Aorta (tissue), 5 donors: Measurements from ENCODE around the gene MMP21. TPM values are rescaled to one million over a fixed set of nuclear protein-coding genes. Genes with fewer than 3 reads are reported as not detected.

Experiments used
- ATAC-seq: fragments of 200-7000 bp; cut with Tn5 transposase; one replicate; pipeline ENCODE4 v1.9.1; 2022; ENCODE audit warnings: moderate library complexity; ENCODE audit not compliant: low FRiP score
- DNase-seq, 2 donors: peaks; one replicate each; pipeline ENCODE4 v3.0.0-alpha.2; 2020
- H3K27ac ChIP-seq, 2 donors: one replicate each; pipeline ENCODE4 v1.5.1; 2013; ENCODE audit warnings: low read length in 2 of 2, mild to moderate bottlenecking in 2 of 2, moderate library complexity in 2 of 2, control low read depth in 1 of 2, inconsistent platforms in 1 of 2, low read depth in 1 of 2
- H3K27me3 ChIP-seq, 2 donors: one replicate each; pipeline ENCODE4 v1.6.1; 2013; ENCODE audit warnings: control low read depth in 1 of 2, low read length in 1 of 2, mild to moderate bottlenecking in 1 of 2, moderate library complexity in 1 of 2; ENCODE audit not compliant: insufficient read depth in 2 of 2, control insufficient read depth in 1 of 2
- H3K36me3 ChIP-seq, 2 donors: one replicate each; pipeline ENCODE4 v1.6.1; 2013; ENCODE audit warnings: control low read depth in 1 of 2, low read length in 1 of 2, mild to moderate bottlenecking in 1 of 2; ENCODE audit not compliant: insufficient read depth in 2 of 2, control insufficient read depth in 1 of 2
- H3K4me1 ChIP-seq, 2 donors: one replicate each; pipeline ENCODE4 v1.6.1; 2013; ENCODE audit warnings: low read length in 2 of 2, control low read depth in 1 of 2, mild to moderate bottlenecking in 1 of 2, moderate library complexity in 1 of 2; ENCODE audit not compliant: insufficient read depth in 2 of 2, control insufficient read depth in 1 of 2
- H3K4me3 ChIP-seq, 2 donors: one replicate each; pipeline ENCODE4 v1.5.1; 2013; ENCODE audit warnings: low read length in 2 of 2, control low read depth in 1 of 2, mild to moderate bottlenecking in 1 of 2
- H3K9me3 ChIP-seq: one replicate; pipeline ENCODE4 v1.6.1; 2013; ENCODE audit warnings: mild to moderate bottlenecking, low read length; ENCODE audit not compliant: control insufficient read depth
- WGBS, 2 donors: extraction: QIAGEN DNeasy Blood & Tissue Kit; methylation state at CpG; one replicate each; pipeline ENCODE4 v1.1.7; 2013; 5-methylcytosine and 5-hydroxymethylcytosine counted together
- intact Hi-C, 2 donors: fragments of 100-400 bp; cut with DNase I; formaldehyde crosslinking; loops; one replicate each; pipeline versions ENCODE4 v1.14.2 to v1.15.0; 2022
- polyA plus RNA-seq, 2 donors: library from polyadenylated mRNA; stranded (reverse); fragments of 200-250 nt; gene quantifications; one replicate each; pipeline ENCODE4 v1.2.3, GENCODE V29; 2013
- total RNA-seq, 2 donors: library from RNA; stranded (reverse); fragmentation: NEBNext Ultra II Directional; extraction: Animal tissue kit (Norgen Biotek cat#: 25700); gene quantifications; one replicate each; pipeline ENCODE4 v1.2.1, GENCODE V29; 2021
- donor health status: healthy with polysubstance abuse.
- donor health status: Bipolar disorder and iron deficiency.
- donor health status: DM: no; HTN: no; CAD: no.
- donor health status: DM: no; HTN: no; CAD: no.
- donor health status: DM: yes; HTN: yes; CAD: no.

Gene MMP21
- total and polyA plus RNA-seq, 4 donors: 0.16 to 0.33 TPM; not detected in 2

- H3K36me3 ChIP-seq: peaks cover 6 to 14% of the 10 kb centered on the region in 2 donors
- DNase-seq (no peak), ATAC-seq (no peak)
- H3K4me1 ChIP-seq: no peaks in the 10 kb centered on the region
- no peaks in the 10 kb centered on the region for H3K27me3 ChIP-seq
- WGBS, 2 donors: 65 to 82% methylated on average over 1 of the region's 1 CpG
- intact Hi-C loops: no loop called here
- H3K4me3 ChIP-seq: no peak overlapping the region
- H3K9me3 ChIP-seq: no peaks in the 10 kb centered on the region
- no peak overlapping the region for H3K27ac ChIP-seq
Measured at GRCh38 chr10:125812128-125812750, 36.6 kb upstream of the MMP21 start.

DNA sequence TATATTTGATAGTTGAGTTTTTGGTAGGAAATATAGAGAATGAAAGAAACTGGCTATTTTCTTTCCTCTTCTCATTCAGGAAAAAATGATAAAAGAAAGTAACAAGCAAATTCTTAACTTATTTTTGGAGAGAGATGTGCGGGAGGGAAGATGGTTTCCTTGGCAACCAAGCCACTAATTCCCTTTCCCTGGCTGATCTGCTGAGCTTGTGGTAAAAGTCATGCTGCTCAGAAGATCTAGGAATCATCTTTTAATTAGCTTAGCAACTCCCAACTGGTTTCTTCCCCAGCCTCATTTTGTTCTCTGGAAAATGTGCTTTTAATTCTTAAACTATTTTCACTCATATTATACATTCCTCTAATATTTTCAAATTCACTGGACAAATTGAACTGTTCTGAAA lies 35.6 kb upstream of the MMP21 start:
- Histone ChIP-seq H3K4me1 (no peaks in the 10 kb centered on the region), H3K4me3 (no peak overlapping the region), H3K36me3 (peaks cover 8 to 18% of the 10 kb centered on the region in 2 donors), H3K27me3 (no peaks in the 10 kb centered on the region), H3K9me3 (no peaks in the 10 kb centered on the region), H3K27ac (no peak overlapping the region)
- DNase-seq (no peak), ATAC-seq (no peak)
- intact Hi-C loops: no loop called here
- 67 to 78% methylated on average over 1 of the region's 1 CpG for WGBS, 2 donors

- H3K9me3 ChIP-seq: no peaks in the 10 kb centered on the region
- H3K27ac ChIP-seq: no peak overlapping the region
- WGBS, 2 donors: 86 to 87% methylated on average over 1 of the region's 1 CpG
- H3K27me3 ChIP-seq: no peaks in the 10 kb centered on the region
- intact Hi-C loops: no loop called here
- no peaks in the 10 kb centered on the region for H3K4me1 ChIP-seq
- no peak for DNase-seq
- peaks cover 7 to 14% of the 10 kb centered on the region in 2 donors for H3K36me3 ChIP-seq
- ATAC-seq: no peak
- H3K4me3 ChIP-seq: no peak overlapping the region
Measured at GRCh38 chr10:125808047-125808446, 32.4 kb upstream of the MMP21 start.

GRCh38 chr10:125802739-125803138 lies 27.1 kb upstream of the MMP21 start:
- DNase-seq (no peak), ATAC-seq (no peak)
- H3K4me3 ChIP-seq: no peak overlapping the region
- H3K4me1 ChIP-seq: no peaks in the 10 kb centered on the region
- no peaks in the 10 kb centered on the region for H3K27me3 ChIP-seq
- no peaks in the 10 kb centered on the region for H3K9me3 ChIP-seq
- H3K27ac ChIP-seq: no peak overlapping the region
- WGBS, 2 donors: 94 to 96% methylated on average over 7 of the region's 7 CpGs
- peaks cover 5 to 6% of the 10 kb centered on the region in 2 donors for H3K36me3 ChIP-seq
- intact Hi-C loops: no loop called here

GRCh38 chr10:125802131-125802530 lies 26.5 kb upstream of the MMP21 start:
- Histone ChIP-seq H3K27ac (no peak overlapping the region), H3K4me3 (no peak overlapping the region), H3K4me1 (no peaks in the 10 kb centered on the region), H3K36me3 (peaks cover 5% of the 10 kb centered on the region in 2 donors), H3K27me3 (no peaks in the 10 kb centered on the region), H3K9me3 (no peaks in the 10 kb centered on the region)
- 77 to 80% methylated on average over 5 of the region's 5 CpGs for WGBS, 2 donors
- intact Hi-C loops: no loop called here
- no peak for DNase-seq
- no peak for ATAC-seq

- H3K27ac ChIP-seq: no peak overlapping the region
- WGBS, 2 donors: 90 to 95% methylated on average over 1 of the region's 1 CpG
- DNase-seq (no peak), ATAC-seq (no peak)
- no peaks in the 10 kb centered on the region for H3K27me3 ChIP-seq
- intact Hi-C loops: no loop called here
- peaks cover 3 to 4% of the 10 kb centered on the region in 2 donors for H3K36me3 ChIP-seq
- no peak overlapping the region for H3K4me3 ChIP-seq
- no peaks in the 10 kb centered on the region for H3K9me3 ChIP-seq
- H3K4me1 ChIP-seq: no peaks in the 10 kb centered on the region
Measured at GRCh38 chr10:125801574-125801973, 26.0 kb upstream of the MMP21 start.

GRCh38 chr10:125799451-125800182 lies 24.0 kb upstream of the MMP21 start:
- no peaks in the 10 kb centered on the region for H3K9me3 ChIP-seq
- ATAC-seq: no peak
- H3K27ac ChIP-seq: no peak overlapping the region
- 88 to 89% methylated on average over 8 of the region's 8 CpGs for WGBS, 2 donors
- peaks cover 0 to 6% of the 10 kb centered on the region in 2 donors for H3K36me3 ChIP-seq
- no peaks in the 10 kb centered on the region for H3K4me1 ChIP-seq
- no peaks in the 10 kb centered on the region for H3K27me3 ChIP-seq
- no peak overlapping the region for H3K4me3 ChIP-seq
- intact Hi-C loops: no loop called here
- no peak for DNase-seq

GRCh38 chr10:125797994-125798662 lies 22.5 kb upstream of the MMP21 start:
- 52 to 65% methylated on average over 5 of the region's 5 CpGs for WGBS, 2 donors
- Histone ChIP-seq H3K4me3 (no peak overlapping the region), H3K27ac (no peak overlapping the region), H3K27me3 (no peaks in the 10 kb centered on the region), H3K9me3 (no peaks in the 10 kb centered on the region), H3K36me3 (peaks cover 0 to 8% of the 10 kb centered on the region in 2 donors), H3K4me1 (no peaks in the 10 kb centered on the region)
- intact Hi-C loops: no loop called here
- no peak for ATAC-seq
- DNase-seq: no peak
